K562 (cell line): ENCODE measurements around the gene TYRO3. TPM values are rescaled to one million over a fixed set of nuclear protein-coding genes. Genes with fewer than 3 reads are reported as not detected.

Experiments
- CBFA2T3 ChIP-seq: fragments of 450-650 bp; IDR thresholded peaks from 2 replicates; pipeline ENCODE4 v1.6.1; 2017
- ETV1 ChIP-seq: fragments of 450-650 bp; conservative IDR thresholded peaks from 2 replicates; pipeline ENCODE4 v1.6.1; 2016; ENCODE audit warnings: missing genetic modification characterization, control low read depth, low read depth, missing compliant biosample characterization
- FOXK2 ChIP-seq, 2 experiments: fragments of 450-650 bp; IDR thresholded peaks in 1 of 2; conservative IDR thresholded peaks in 1 of 2; 2 replicates each; pipeline ENCODE4 v1.6.1; 2016; ENCODE audit warnings: low read depth in 2 of 2, mild to moderate bottlenecking in 1 of 2
- GABPA ChIP-seq: fragments of 200-800 bp; sonication (Bioruptor generic); conservative IDR thresholded peaks from 2 replicates; pipeline ENCODE4 v1.6.1; 2016; ENCODE audit warnings: low read depth, missing genetic modification characterization, missing compliant biosample characterization
- MCM7 ChIP-seq, 2 experiments: fragments of 450-650 bp; IDR thresholded peaks; 2 replicates each; pipeline ENCODE4 v1.6.1; 2016 to 2018
- NRF1 ChIP-seq, 2 experiments: fragments of 450-650 bp; IDR thresholded peaks in 1 of 2; conservative IDR thresholded peaks in 1 of 2; 2 replicates each; pipeline ENCODE4 v1.6.1; 2014; ENCODE audit warnings: mild to moderate bottlenecking in 2 of 2
- RCOR1 ChIP-seq, 2 experiments: IDR thresholded peaks; 2 replicates each; pipeline ENCODE4 v1.6.1; 2012; ENCODE audit warnings: low read depth in 2 of 2, low read length in 2 of 2, borderline replicate concordance in 1 of 2, improper control_type of control experiment in 1 of 2
- SIN3B ChIP-seq: fragments of 450-650 bp; IDR thresholded peaks from 2 replicates; pipeline ENCODE4 v1.6.1; 2017; ENCODE audit warnings: low read depth, mild to moderate bottlenecking, moderate library complexity
- YY1 ChIP-seq, 3 experiments: IDR thresholded peaks; 2 replicates each; pipeline ENCODE4 v1.6.1; 2011; ENCODE audit warnings: low read length in 2 of 3, mild to moderate bottlenecking in 2 of 3, moderate library complexity in 2 of 3, borderline replicate concordance in 1 of 3, control low read depth in 1 of 3, low read depth in 1 of 3; ENCODE audit not compliant: insufficient read depth in 3 of 3, insufficient replicate concordance in 2 of 3, control insufficient read depth in 1 of 3, insufficient read length in 1 of 3; ENCODE audit errors: extremely low read depth in 1 of 3
- ZNF444 ChIP-seq: fragments of 250-450 bp; sonication (Bioruptor Pico); IDR thresholded peaks from 2 replicates; pipeline ENCODE4 v1.4.0; 2020; ENCODE audit warnings: mild to moderate bottlenecking, moderate library complexity
- polyA plus RNA-seq, 8 experiments: library from polyadenylated mRNA; depleted of rRNA in 4 of 8; stranded (reverse) in 5 of 8; unstranded in 3 of 8; fragments of >200 nt; fragmentation: Nextera tagmentation in 2 of 8; fragmentation: Illumina TruSeq in 1 of 8; extraction: Ambion mirVana in 2 of 8; extraction: Trizol in 1 of 8; gene quantifications; 2 replicates each; pipeline versions ENCODE4 v1.2.1 to v1.2.3, GENCODE V29; 2011 to 2014; ENCODE audit warnings: inconsistent platforms in 1 of 8, missing spikeins in 1 of 8
- total RNA-seq, 7 experiments: library from RNA; depleted of rRNA in 6 of 7; stranded (reverse); fragments of >200 nt in 6 of 7; fragmentation: Illumina TruSeq in 2 of 7; extraction: Trizol in 2 of 7; gene quantifications; 2 replicates each; pipeline versions ENCODE4 v1.2.1 to v1.2.3, GENCODE V29; 2011 to 2021; ENCODE audit warnings: low replicate concordance in 1 of 7
- TF ChIP-seq, protein P1 (sequence below): fragments of 200-800 bp; sonication (Bioruptor generic); IDR thresholded peaks from 2 replicates; pipeline ENCODE4 v1.6.1; 2017; ENCODE audit warnings: missing genetic modification characterization, missing compliant biosample characterization
- TF ChIP-seq, protein P2 (sequence below): sonication (generic); formaldehyde crosslinking; IDR thresholded peaks from 2 replicates; pipeline ENCODE4 v1.8.0; 2022; ENCODE audit warnings: mild to moderate bottlenecking, missing genetic modification reagents
- TF ChIP-seq, protein P3 (sequence below), 2 experiments: IDR thresholded peaks in 1 of 2; conservative IDR thresholded peaks in 1 of 2; 2 replicates each; pipeline ENCODE4 v1.6.1; 2016; ENCODE audit warnings: low read depth in 2 of 2, mild to moderate bottlenecking in 1 of 2, missing compliant biosample characterization in 1 of 2, missing genetic modification characterization in 1 of 2, moderate library complexity in 1 of 2
- TF ChIP-seq, protein P4 (sequence below): fragments of 450-650 bp; IDR thresholded peaks from 2 replicates; pipeline ENCODE4 v1.6.1; 2016; ENCODE audit warnings: borderline replicate concordance
- TF ChIP-seq, protein P5 (sequence below): sonication (generic); formaldehyde crosslinking; IDR thresholded peaks from 2 replicates; pipeline ENCODE4 v1.8.0; 2023; ENCODE audit warnings: mild to moderate bottlenecking, missing genetic modification reagents

TYRO3 gene
- total and polyA plus RNA-seq, 9 of the 15 experiments (the other 6 are each of a cell fraction or from before 2014, with no cell fraction given) = 2.6 to 39.6 (median 18.6) TPM

DNA sequence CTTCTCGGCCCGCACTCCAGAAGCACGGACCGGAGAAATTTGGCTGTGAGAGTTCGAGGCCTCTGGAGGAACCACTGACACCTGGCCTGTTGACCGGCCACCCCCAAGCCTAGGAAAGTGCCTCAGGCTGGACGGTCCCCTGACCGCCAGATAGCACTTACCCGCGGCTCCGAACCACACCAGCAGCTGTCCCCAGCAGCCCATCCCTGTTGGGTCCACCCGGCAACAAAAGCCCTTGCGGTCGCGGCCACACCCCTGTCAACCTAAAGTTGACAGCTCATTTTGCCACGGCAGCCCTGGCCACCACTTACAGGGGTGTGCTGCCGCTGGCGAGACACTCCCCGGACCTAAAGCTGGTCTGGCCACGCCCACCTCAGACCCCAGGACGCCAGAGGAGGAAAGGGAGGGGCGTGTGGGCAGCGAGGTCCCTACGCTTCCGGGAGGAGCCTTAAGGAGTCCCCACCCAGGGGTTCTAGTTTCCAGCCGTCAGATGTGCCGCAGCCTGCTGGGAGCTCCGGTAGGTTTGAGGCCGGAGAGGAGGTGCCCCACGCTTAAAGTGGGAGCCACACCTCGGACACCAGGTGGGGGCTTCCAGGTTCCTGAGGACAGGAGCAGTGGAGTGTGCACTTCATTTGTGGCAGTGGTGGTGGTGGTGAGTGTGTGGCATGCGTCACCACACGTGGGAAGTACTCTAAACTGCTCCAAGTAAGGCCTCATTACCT is 45.3 kb upstream of the TYRO3 start, which contains the start of gene LTK (continued):
- 0 out of 4 replicates have a peak, but pooled peaks of 1 of the 2 experiments have one; percentile 12 for TF ChIP-seq FOXK2 (conservative IDR thresholded peaks at IDR 0.05 in 1 of 2, IDR thresholded peaks at IDR 0.05 in 1 of 2; ENCODE audit: low read depth in 2 of 2)
- peak in 1 of 2 experiments; percentile 58; a peak in 1 of 4 replicates for TF ChIP-seq RCOR1 (IDR thresholded peaks at IDR 0.05; ENCODE audit: borderline replicate concordance in 1 of 2, low read depth in 2 of 2, low read length in 2 of 2)
- TF ChIP-seq, protein P1, sequence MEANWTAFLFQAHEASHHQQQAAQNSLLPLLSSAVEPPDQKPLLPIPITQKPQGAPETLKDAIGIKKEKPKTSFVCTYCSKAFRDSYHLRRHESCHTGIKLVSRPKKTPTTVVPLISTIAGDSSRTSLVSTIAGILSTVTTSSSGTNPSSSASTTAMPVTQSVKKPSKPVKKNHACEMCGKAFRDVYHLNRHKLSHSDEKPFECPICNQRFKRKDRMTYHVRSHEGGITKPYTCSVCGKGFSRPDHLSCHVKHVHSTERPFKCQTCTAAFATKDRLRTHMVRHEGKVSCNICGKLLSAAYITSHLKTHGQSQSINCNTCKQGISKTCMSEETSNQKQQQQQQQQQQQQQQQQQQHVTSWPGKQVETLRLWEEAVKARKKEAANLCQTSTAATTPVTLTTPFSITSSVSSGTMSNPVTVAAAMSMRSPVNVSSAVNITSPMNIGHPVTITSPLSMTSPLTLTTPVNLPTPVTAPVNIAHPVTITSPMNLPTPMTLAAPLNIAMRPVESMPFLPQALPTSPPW (CRISPR knock-in tag) = peak; percentile 87
- TF ChIP-seq ZNF444 (CRISPR knock-in tag) = no peak
- peak; percentile 30 to 50; a peak in 3 of 4 replicates for TF ChIP-seq NRF1 (conservative IDR thresholded peaks at IDR 0.05 in 1 of 2, IDR thresholded peaks at IDR 0.05 in 1 of 2)
- TF ChIP-seq, protein P2, sequence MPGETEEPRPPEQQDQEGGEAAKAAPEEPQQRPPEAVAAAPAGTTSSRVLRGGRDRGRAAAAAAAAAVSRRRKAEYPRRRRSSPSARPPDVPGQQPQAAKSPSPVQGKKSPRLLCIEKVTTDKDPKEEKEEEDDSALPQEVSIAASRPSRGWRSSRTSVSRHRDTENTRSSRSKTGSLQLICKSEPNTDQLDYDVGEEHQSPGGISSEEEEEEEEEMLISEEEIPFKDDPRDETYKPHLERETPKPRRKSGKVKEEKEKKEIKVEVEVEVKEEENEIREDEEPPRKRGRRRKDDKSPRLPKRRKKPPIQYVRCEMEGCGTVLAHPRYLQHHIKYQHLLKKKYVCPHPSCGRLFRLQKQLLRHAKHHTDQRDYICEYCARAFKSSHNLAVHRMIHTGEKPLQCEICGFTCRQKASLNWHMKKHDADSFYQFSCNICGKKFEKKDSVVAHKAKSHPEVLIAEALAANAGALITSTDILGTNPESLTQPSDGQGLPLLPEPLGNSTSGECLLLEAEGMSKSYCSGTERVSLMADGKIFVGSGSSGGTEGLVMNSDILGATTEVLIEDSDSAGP (CRISPR knock-in tag) = peak; percentile 66; the same call in 1 of the 2 replicates
- peak in 1 of 3 experiments; percentile 22 for TF ChIP-seq YY1 (IDR thresholded peaks at IDR 0.05; ENCODE audit: borderline replicate concordance in 1 of 3, control insufficient read depth in 1 of 3, extremely low read depth in 1 of 3, insufficient read depth in 3 of 3, insufficient read length in 1 of 3, insufficient replicate concordance in 2 of 3, low read depth in 1 of 3, low read length in 2 of 3)
- TF ChIP-seq, protein P3, sequence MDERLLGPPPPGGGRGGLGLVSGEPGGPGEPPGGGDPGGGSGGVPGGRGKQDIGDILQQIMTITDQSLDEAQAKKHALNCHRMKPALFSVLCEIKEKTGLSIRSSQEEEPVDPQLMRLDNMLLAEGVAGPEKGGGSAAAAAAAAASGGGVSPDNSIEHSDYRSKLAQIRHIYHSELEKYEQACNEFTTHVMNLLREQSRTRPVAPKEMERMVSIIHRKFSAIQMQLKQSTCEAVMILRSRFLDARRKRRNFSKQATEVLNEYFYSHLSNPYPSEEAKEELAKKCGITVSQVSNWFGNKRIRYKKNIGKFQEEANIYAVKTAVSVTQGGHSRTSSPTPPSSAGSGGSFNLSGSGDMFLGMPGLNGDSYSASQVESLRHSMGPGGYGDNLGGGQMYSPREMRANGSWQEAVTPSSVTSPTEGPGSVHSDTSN (CRISPR knock-in tag; IDR thresholded peaks at IDR 0.05; ENCODE audit: low read depth) = no peak
- TF ChIP-seq, protein P3 (tag; conservative IDR thresholded peaks at IDR 0.05; ENCODE audit: low read depth) = 0 out of 2 replicates have a peak, but pooled peaks have one; percentile 19
- TF ChIP-seq MCM7 (IDR thresholded peaks at IDR 0.05) = no peak
- TF ChIP-seq CBFA2T3 = peak; percentile 15
- no peak for TF ChIP-seq SIN3B
- TF ChIP-seq, protein P4, sequence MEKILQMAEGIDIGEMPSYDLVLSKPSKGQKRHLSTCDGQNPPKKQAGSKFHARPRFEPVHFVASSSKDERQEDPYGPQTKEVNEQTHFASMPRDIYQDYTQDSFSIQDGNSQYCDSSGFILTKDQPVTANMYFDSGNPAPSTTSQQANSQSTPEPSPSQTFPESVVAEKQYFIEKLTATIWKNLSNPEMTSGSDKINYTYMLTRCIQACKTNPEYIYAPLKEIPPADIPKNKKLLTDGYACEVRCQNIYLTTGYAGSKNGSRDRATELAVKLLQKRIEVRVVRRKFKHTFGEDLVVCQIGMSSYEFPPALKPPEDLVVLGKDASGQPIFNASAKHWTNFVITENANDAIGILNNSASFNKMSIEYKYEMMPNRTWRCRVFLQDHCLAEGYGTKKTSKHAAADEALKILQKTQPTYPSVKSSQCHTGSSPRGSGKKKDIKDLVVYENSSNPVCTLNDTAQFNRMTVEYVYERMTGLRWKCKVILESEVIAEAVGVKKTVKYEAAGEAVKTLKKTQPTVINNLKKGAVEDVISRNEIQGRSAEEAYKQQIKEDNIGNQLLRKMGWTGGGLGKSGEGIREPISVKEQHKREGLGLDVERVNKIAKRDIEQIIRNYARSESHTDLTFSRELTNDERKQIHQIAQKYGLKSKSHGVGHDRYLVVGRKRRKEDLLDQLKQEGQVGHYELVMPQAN = no peak; the same call in 1 of the 2 replicates
- peak; percentile 57 for TF ChIP-seq GABPA (tag)
- TF ChIP-seq, protein P5, sequence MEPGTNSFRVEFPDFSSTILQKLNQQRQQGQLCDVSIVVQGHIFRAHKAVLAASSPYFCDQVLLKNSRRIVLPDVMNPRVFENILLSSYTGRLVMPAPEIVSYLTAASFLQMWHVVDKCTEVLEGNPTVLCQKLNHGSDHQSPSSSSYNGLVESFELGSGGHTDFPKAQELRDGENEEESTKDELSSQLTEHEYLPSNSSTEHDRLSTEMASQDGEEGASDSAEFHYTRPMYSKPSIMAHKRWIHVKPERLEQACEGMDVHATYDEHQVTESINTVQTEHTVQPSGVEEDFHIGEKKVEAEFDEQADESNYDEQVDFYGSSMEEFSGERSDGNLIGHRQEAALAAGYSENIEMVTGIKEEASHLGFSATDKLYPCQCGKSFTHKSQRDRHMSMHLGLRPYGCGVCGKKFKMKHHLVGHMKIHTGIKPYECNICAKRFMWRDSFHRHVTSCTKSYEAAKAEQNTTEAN (CRISPR knock-in tag) = 0 out of 2 replicates have a peak, but pooled peaks have one; percentile 24
- TF ChIP-seq ETV1 (tag) = peak; percentile 44; the same call in 1 of the 2 replicates
